ENCODE results near the gene NANS. TPM values are rescaled to one million over a fixed set of nuclear protein-coding genes. Genes with fewer than 3 reads are reported as not detected.

The NANS gene
- total and polyA plus RNA-seq, 10 of the 15 experiments (the other 5 are each of a cell fraction or from before 2014, with no cell fraction given), result 21.0 to 126 (median 52.3) TPM

- TF ChIP-seq IRF4 (IDR thresholded peaks at IDR 0.05; ENCODE audit: low read depth, low read length) (peak; percentile 69; the same call in 1 of the 2 replicates), HDGF (IDR thresholded peaks at IDR 0.05) (peak; percentile 84), KAT2A (conservative IDR thresholded peaks at IDR 0.05; ENCODE audit: control insufficient read depth, low read depth, low read length) (no peak), ZNF217 (IDR thresholded peaks at IDR 0.05) (no peak), EP300 (IDR thresholded peaks at IDR 0.05; ENCODE audit: borderline replicate concordance in 1 of 2, control insufficient read depth in 1 of 2, low read depth in 2 of 2, low read length in 2 of 2) (peak; percentile 80 to 82), RB1 (IDR thresholded peaks at IDR 0.05; ENCODE audit: borderline replicate concordance) (no peak), ZSCAN29 (IDR thresholded peaks at IDR 0.05) (no peak), NR2C1 (IDR thresholded peaks at IDR 0.05) (no peak), PKNOX1 (IDR thresholded peaks at IDR 0.05) (peak; percentile 54; the same call in 1 of the 2 replicates), CBFB (IDR thresholded peaks at IDR 0.05; ENCODE audit: low read depth) (peak; percentile 69; the same call in 1 of the 2 replicates), FOS (IDR thresholded peaks at IDR 0.05; ENCODE audit: borderline replicate concordance, extremely low read depth, insufficient read length) (no peak), NKRF (conservative IDR thresholded peaks at IDR 0.05) (no peak), BMI1 (IDR thresholded peaks at IDR 0.05; ENCODE audit: borderline replicate concordance) (no peak), RBBP5 (conservative IDR thresholded peaks at IDR 0.05) (no peak), EGR1 (IDR thresholded peaks at IDR 0.05; ENCODE audit: borderline replicate concordance in 1 of 2, low read depth in 2 of 2, low read length in 2 of 2) (no peak), TBL1XR1 (IDR thresholded peaks at IDR 0.05; ENCODE audit: low read depth, low read length) (no peak), ZBED1 (IDR thresholded peaks at IDR 0.05; ENCODE audit: borderline replicate concordance) (peak; percentile 41; the same call in 1 of the 2 replicates), ZNF384 (IDR thresholded peaks at IDR 0.05; ENCODE audit: borderline replicate concordance, low read depth, low read length) (peak; percentile 98), ATF7 (IDR thresholded peaks at IDR 0.05; ENCODE audit: low read depth) (peak; percentile 91), BCL3 (IDR thresholded peaks at IDR 0.05; ENCODE audit: borderline replicate concordance, insufficient read depth, low read depth, low read length, poor library complexity, severe bottlenecking) (no peak), NR2C2 (IDR thresholded peaks at IDR 0.05; ENCODE audit: borderline replicate concordance, control insufficient read depth, insufficient read length, low read depth) (no peak), MXI1 (IDR thresholded peaks at IDR 0.05; ENCODE audit: low read depth, low read length) (peak; percentile 30; the same call in 1 of the 2 replicates), FOXM1 (IDR thresholded peaks at IDR 0.05; ENCODE audit: low read depth, low read length) (peak; percentile 58; the same call in 1 of the 2 replicates), SRF (IDR thresholded peaks at IDR 0.05; ENCODE audit: low read depth in 2 of 2, low read length in 2 of 2) (peak in 1 of 2 experiments; percentile 7; a peak in 1 of 4 replicates), SMARCA5 (IDR thresholded peaks at IDR 0.05) (peak; percentile 78), JUNB (IDR thresholded peaks at IDR 0.05) (0 out of 2 replicates have a peak, but pooled peaks have one; percentile 20), ZNF622 (IDR thresholded peaks at IDR 0.05) (no peak), ZNF24 (IDR thresholded peaks at IDR 0.05) (peak; percentile 89), SMAD1 (IDR thresholded peaks at IDR 0.05; ENCODE audit: low read depth, partially characterized antibody) (no peak), BCL11A (IDR thresholded peaks at IDR 0.05; ENCODE audit: low read depth, low read length) (peak; percentile 66)
These were observed 45.3 kb downstream of the NANS start (continued) for GRCh38 chr9:98101868-98102273.

Data from GM12878 (cell line).